ENCODE measurements around the gene ZNF506.
"Not testable (repeated sequence)": the region's sequence is repeated elsewhere in the genome, so short reads cannot be mapped to it uniquely, and the experiment has no call there.

Gene ZNF506

GRCh38 chr19:19778666-19779065 lies 42.9 kb downstream of the ZNF506 start:
- DNase-seq (ENCODE audit: low read depth in 2 of 2): no peak

GRCh38 chr19:19777692-19778091 lies 43.9 kb downstream of the ZNF506 start:
- DNase-seq (ENCODE audit: low read depth in 2 of 2): no peak

GRCh38 chr19:19776206-19777008 lies 45.1 kb downstream of the ZNF506 start:
- peak; percentile 88 for DNase-seq (ENCODE audit: low read depth in 2 of 2)

GRCh38 chr19:19775891-19776205 lies 45.7 kb downstream of the ZNF506 start:
- no peak for DNase-seq (ENCODE audit: low read depth in 2 of 2)

GRCh38 chr19:19774354-19775033 lies 47.1 kb downstream of the ZNF506 start:
- DNase-seq (ENCODE audit: low read depth in 2 of 2): no peak

GRCh38 chr19:19771963-19772362 lies 49.6 kb downstream of the ZNF506 start:
- not testable (repeated sequence) for DNase-seq (ENCODE audit: low read depth in 2 of 2)

- not testable (repeated sequence) for DNase-seq (ENCODE audit: low read depth in 2 of 2)
Measured at GRCh38 chr19:19769971-19770370, 51.6 kb downstream of the ZNF506 start.

GRCh38 chr19:19758164-19758563 lies 63.4 kb downstream of the ZNF506 start:
- DNase-seq (ENCODE audit: low read depth in 2 of 2): no peak

GRCh38 chr19:19752760-19753403 lies 68.7 kb downstream of the ZNF506 start:
- DNase-seq (ENCODE audit: low read depth in 2 of 2): no peak

- DNase-seq (ENCODE audit: low read depth in 2 of 2): no peak
Measured at GRCh38 chr19:19751846-19752245, 69.7 kb downstream of the ZNF506 start.

- DNase-seq (ENCODE audit: low read depth in 2 of 2): no peak
Measured at GRCh38 chr19:19750842-19751790, 70.4 kb downstream of the ZNF506 start.

GRCh38 chr19:19749908-19750841 lies 71.4 kb downstream of the ZNF506 start:
- DNase-seq (ENCODE audit: low read depth in 2 of 2): no peak

- no peak for DNase-seq (ENCODE audit: low read depth in 2 of 2)
Measured at GRCh38 chr19:19749117-19749907, 72.2 kb downstream of the ZNF506 start.

- DNase-seq (ENCODE audit: low read depth in 2 of 2): no peak
Measured at GRCh38 chr19:19748249-19748938, 73.2 kb downstream of the ZNF506 start.

- DNase-seq (ENCODE audit: low read depth in 2 of 2): no peak
Measured at GRCh38 chr19:19747357-19748220, 74.0 kb downstream of the ZNF506 start.

- no peak for DNase-seq (ENCODE audit: low read depth in 2 of 2)
Measured at GRCh38 chr19:19746286-19747213, 75.0 kb downstream of the ZNF506 start.

All from stimulated activated CD8-positive, alpha-beta memory T cell treated with anti-CD3 and anti-CD28 coated beads, Interleukin-15, amount 100 ng/mL, for 4 hours (primary cell).